GM18498 (cell line): ENCODE data around the gene KRT17.

Experiments
- ATAC-seq: cut with Tn5 transposase; IDR thresholded peaks from one replicate; pipeline ENCODE4 v1.9.1; 2021; ENCODE audit warnings: mild to moderate bottlenecking, moderate library complexity; ENCODE audit not compliant: unreplicated experiment

Gene KRT17

GRCh38 chr17:41624208-41625101 is at the start of gene KRT17:
Gene KRT17, minus strand, starts transcription at chr17:41624575. Its CDS starts 66 bp downstream, at chr17:41624509.
- no peak for ATAC-seq

GRCh38 chr17:41672153-41672552 is 47.8 kb upstream of the KRT17 start:
- no peak for ATAC-seq

GRCh38 chr17:41667280-41668041 is 43.1 kb upstream of the KRT17 start:
- peak; percentile 1 for ATAC-seq

GRCh38 chr17:41666708-41667279 is 42.4 kb upstream of the KRT17 start:
- ATAC-seq: peak; percentile 57

- peak; percentile 37 for ATAC-seq
Observed at GRCh38 chr17:41666237-41666641, 41.9 kb upstream of the KRT17 start.

GRCh38 chr17:41665566-41666236 is 41.3 kb upstream of the KRT17 start:
- ATAC-seq: peak; percentile 68

- ATAC-seq: no peak
Observed at GRCh38 chr17:41664587-41665565, 40.5 kb upstream of the KRT17 start.

GRCh38 chr17:41664172-41664457 is 39.7 kb upstream of the KRT17 start:
- no peak for ATAC-seq

- no peak for ATAC-seq
Observed at GRCh38 chr17:41663451-41664171, 39.2 kb upstream of the KRT17 start.

GRCh38 chr17:41660221-41660711 is 35.9 kb upstream of the KRT17 start:
- ATAC-seq: no peak

GRCh38 chr17:41659427-41660212 is 35.2 kb upstream of the KRT17 start:
- no peak for ATAC-seq

- no peak for ATAC-seq
Observed at GRCh38 chr17:41658846-41659245, 34.5 kb upstream of the KRT17 start.

- ATAC-seq: no peak
Observed at GRCh38 chr17:41657936-41658335, 33.6 kb upstream of the KRT17 start.

GRCh38 chr17:41657176-41657754 is 32.9 kb upstream of the KRT17 start:
- no peak for ATAC-seq

- no peak for ATAC-seq
Observed at GRCh38 chr17:41656249-41657023, 32.1 kb upstream of the KRT17 start.

GRCh38 chr17:41655611-41656111 is 31.3 kb upstream of the KRT17 start:
- no peak for ATAC-seq
